Common myeloid progenitor, CD34-positive (primary cell): Measurements from ENCODE around the gene PRXL2C.

Experiments
- CTCF ChIA-PET: fragments of 350-600 bp; sonication (Branson Sonifier 250); formaldehyde crosslinking; loops from one replicate; lab custom pipeline; 2021; ENCODE audit warnings: antibody characterized with exemption; lab: Charles Lee
- POLR2A ChIA-PET: fragments of 350-600 bp; sonication (Branson Sonifier 250); formaldehyde crosslinking; loops from one replicate; lab custom pipeline; 2021; ENCODE audit warnings: antibody characterized with exemption; lab: Charles Lee
- DNase-seq, 3 donors: peaks; one replicate each; pipeline versions ENCODE4 v3.0.0 to v3.0.0-alpha.2; 2013
- H3K27ac ChIP-seq, 2 experiments: 1 replicate in 1 of 2; 2 replicates in 1 of 2; pipeline ENCODE4 v1.7.0; 2013; ENCODE audit warnings: inconsistent platforms in 2 of 2, low read length in 2 of 2, mild to moderate bottlenecking in 2 of 2, low read depth in 1 of 2, moderate library complexity in 1 of 2; ENCODE audit not compliant: severe bottlenecking in 2 of 2, insufficient read depth in 1 of 2, poor library complexity in 1 of 2
- H3K27me3 ChIP-seq, 5 experiments: replicated peaks in 2 of 5; 1 replicate in 3 of 5; 2 replicates in 2 of 5; pipeline versions ENCODE4 v1.6.1 to v1.7.0; 2013; ENCODE audit warnings: low read length in 4 of 5, mild to moderate bottlenecking in 2 of 5, moderate library complexity in 2 of 5, inconsistent platforms in 1 of 5; ENCODE audit not compliant: insufficient read depth in 5 of 5, control insufficient read depth in 4 of 5
- H3K36me3 ChIP-seq, 4 experiments: 1 replicate in 2 of 4; 2 replicates in 2 of 4; pipeline versions ENCODE4 v1.6.1 to v1.7.0; 2013; ENCODE audit warnings: low read length in 3 of 4, control low read depth in 1 of 4, mild to moderate bottlenecking in 1 of 4; ENCODE audit not compliant: control insufficient read depth in 4 of 4, insufficient read depth in 4 of 4
- H3K4me1 ChIP-seq, 4 experiments: 1 replicate in 3 of 4; 2 replicates in 1 of 4; pipeline versions ENCODE4 v1.6.1 to v1.7.1; 2013; ENCODE audit warnings: low read length in 3 of 4, mild to moderate bottlenecking in 3 of 4, control low read depth in 1 of 4, inconsistent platforms in 1 of 4, moderate library complexity in 1 of 4; ENCODE audit not compliant: control insufficient read depth in 4 of 4, insufficient read depth in 4 of 4; ENCODE audit errors: control extremely low read depth in 1 of 4
- H3K4me3 ChIP-seq, 7 experiments: 1 replicate in 4 of 7; 2 replicates in 3 of 7; pipeline versions ENCODE4 v1.5.1 to v1.7.0; 2013; ENCODE audit warnings: mild to moderate bottlenecking in 7 of 7, low read length in 6 of 7, moderate library complexity in 6 of 7, inconsistent platforms in 2 of 7, low read depth in 2 of 7, control low read depth in 1 of 7; ENCODE audit not compliant: insufficient read depth in 4 of 7, control insufficient read depth in 1 of 7; ENCODE audit errors: extremely low read depth in 1 of 7
- H3K9me3 ChIP-seq, 5 experiments: 1 replicate in 4 of 5; 2 replicates in 1 of 5; pipeline versions ENCODE4 v1.6.1 to v1.7.1; 2013; ENCODE audit warnings: low read length in 4 of 5, mild to moderate bottlenecking in 2 of 5, inconsistent platforms in 1 of 5, low read depth in 1 of 5, moderate library complexity in 1 of 5; ENCODE audit not compliant: control insufficient read depth in 4 of 5, insufficient read depth in 2 of 5; ENCODE audit errors: control extremely low read depth in 1 of 5
- WGBS: methylation state at CpG from one replicate; pipeline ENCODE4 v1.1.5; 2013; ENCODE audit not compliant: insufficient coverage; 5-methylcytosine and 5-hydroxymethylcytosine counted together

PRXL2C gene

GRCh38 chr9:96665789-96666188 lies 10.7 kb upstream of the PRXL2C start:
- Histone ChIP-seq H3K9me3 (no peaks in the 10 kb centered on the region), H3K27me3 (no peaks in the 10 kb centered on the region), H3K4me1 (no peaks in the 10 kb centered on the region), H3K36me3 (no peaks in the 10 kb centered on the region), H3K27ac (no peak overlapping the region), H3K4me3 (no peak overlapping the region)
- no peak for DNase-seq
- POLR2A ChIA-PET: no interaction called here
- CTCF ChIA-PET: interaction anchor here (1.5 to 2.2 kb wide), 4 partner anchors 9 to 340 kb away, joined by 3 to 19 read pairs (median 8); partner anchors contain the start of genes HABP4 and PRXL2C
- 94% methylated on average over 6 of the region's 6 CpGs for WGBS

GRCh38 chr9:96663506-96664120 lies 8.5 kb upstream of the PRXL2C start:
- Histone ChIP-seq H3K4me3 (no peak overlapping the region), H3K36me3 (no peaks in the 10 kb centered on the region), H3K4me1 (no peaks in the 10 kb centered on the region), H3K27ac (no peak overlapping the region), H3K9me3 (no peaks in the 10 kb centered on the region), H3K27me3 (no peaks in the 10 kb centered on the region)
- WGBS: 99% methylated on average over 13 of the region's 20 CpGs
- DNase-seq: no peak
- ChIA-PET POLR2A (no interaction called here), CTCF (no interaction called here)

GRCh38 chr9:96661711-96662110 lies 6.6 kb upstream of the PRXL2C start:
- no peak for DNase-seq

GRCh38 chr9:96660692-96661248 lies 5.7 kb upstream of the PRXL2C start:
- H3K9me3 ChIP-seq: no peaks in the 10 kb centered on the region
- peaks cover under 1 to 8% (median 3%) of the 10 kb centered on the region in 4 experiments for H3K4me1 ChIP-seq
- H3K36me3 ChIP-seq: no peaks in the 10 kb centered on the region
- CTCF ChIA-PET: interaction anchor here (0.8 kb wide), 1 partner anchor 14 kb away, joined by 5 read pairs; no protein-coding TSS in a partner anchor
- H3K27ac ChIP-seq: no peak overlapping the region
- no peak overlapping the region for H3K4me3 ChIP-seq
- DNase-seq: no peak
- H3K27me3 ChIP-seq: no peaks in the 10 kb centered on the region
- POLR2A ChIA-PET: no interaction called here
- 100% methylated on average over 4 of the region's 7 CpGs for WGBS

More at GRCh38 chr9:96661711-96662110, 6.6 kb upstream of the PRXL2C start:
- POLR2A ChIA-PET: no interaction called here
- no peak overlapping the region for H3K27ac ChIP-seq
- no peaks in the 10 kb centered on the region for H3K9me3 ChIP-seq
- CTCF ChIA-PET: interaction anchor here (0.7 kb wide), 1 partner anchor 333 kb away, joined by 3 read pairs; no protein-coding TSS in a partner anchor
- no peaks in the 10 kb centered on the region for H3K27me3 ChIP-seq
- no peaks in the 10 kb centered on the region for H3K36me3 ChIP-seq
- H3K4me3 ChIP-seq: no peak overlapping the region
- WGBS: 95% methylated on average over 4 of the region's 4 CpGs
- no peaks in the 10 kb centered on the region for H3K4me1 ChIP-seq

- Histone ChIP-seq H3K9me3 (no peaks in the 10 kb centered on the region), H3K27me3 (no peaks in the 10 kb centered on the region), H3K36me3 (peaks cover 2 to 18% (median 9%) of the 10 kb centered on the region in 4 experiments), H3K27ac (peak overlapping the region; percentile 90 to 93), H3K4me1 (peaks cover 6 to 19% (median 17%) of the 10 kb centered on the region in 4 experiments), H3K4me3 (peak overlapping the region; percentile 68 to 86 (median 76))
- DNase-seq: peak; percentile 95 to 98 (median 97)
- under 1% methylated on average over 44 of the region's 74 CpGs for WGBS
- CTCF ChIA-PET: interaction anchor here (1.0 to 2.3 kb wide), 3 partner anchors 12 to 34 kb away, joined by 3 to 13 read pairs (median 5); no protein-coding TSS in a partner anchor
- POLR2A ChIA-PET: interaction anchor here (0.6 to 1.4 kb wide), 2 partner anchors 37 to 370 kb away, joined by 3 to 4 read pairs; no protein-coding TSS in a partner anchor
Measured at GRCh38 chr9:96654450-96655197, 493 bp downstream of the PRXL2C start.

- H3K4me1 ChIP-seq: peaks cover 6 to 19% (median 17%) of the 10 kb centered on the region in 4 experiments
- ChIA-PET CTCF (interaction anchor here (0.9 to 1.3 kb wide), 2 partner anchors 211 to 238 kb away, joined by 3 read pairs; no protein-coding TSS in a partner anchor), POLR2A (no interaction called here)
- no peak overlapping the region for H3K4me3 ChIP-seq
- peaks cover 2 to 31% (median 13%) of the 10 kb centered on the region in 4 experiments for H3K36me3 ChIP-seq
- DNase-seq: peak; percentile 20 to 45 (median 40)
- no peaks in the 10 kb centered on the region for H3K27me3 ChIP-seq
- H3K27ac ChIP-seq: no peak overlapping the region
- no peaks in the 10 kb centered on the region for H3K9me3 ChIP-seq
Measured at GRCh38 chr9:96651626-96652025, 3.5 kb downstream of the PRXL2C start.
